ENCODE results near the gene LCE1A.

The LCE1A gene

GRCh38 chr1:152855661-152856060 lies 28.4 kb downstream of the LCE1A start:
- TF ChIP-seq SCRT1 (tag by site-specific recombination; IDR thresholded peaks at IDR 0.05; ENCODE audit: borderline replicate concordance) = no peak
- TF ChIP-seq SALL2 (tag by site-specific recombination; IDR thresholded peaks at IDR 0.05; ENCODE audit: borderline replicate concordance) = no peak
- TF ChIP-seq RBAK (tag by site-specific recombination; IDR thresholded peaks at IDR 0.05) = no peak
- no peak for TF ChIP-seq TRIM28 (IDR thresholded peaks at IDR 0.05; ENCODE audit: borderline replicate concordance, low read length)
- no peak for TF ChIP-seq ZNF324 (tag by site-specific recombination; IDR thresholded peaks at IDR 0.05)
- TF ChIP-seq, protein P1, sequence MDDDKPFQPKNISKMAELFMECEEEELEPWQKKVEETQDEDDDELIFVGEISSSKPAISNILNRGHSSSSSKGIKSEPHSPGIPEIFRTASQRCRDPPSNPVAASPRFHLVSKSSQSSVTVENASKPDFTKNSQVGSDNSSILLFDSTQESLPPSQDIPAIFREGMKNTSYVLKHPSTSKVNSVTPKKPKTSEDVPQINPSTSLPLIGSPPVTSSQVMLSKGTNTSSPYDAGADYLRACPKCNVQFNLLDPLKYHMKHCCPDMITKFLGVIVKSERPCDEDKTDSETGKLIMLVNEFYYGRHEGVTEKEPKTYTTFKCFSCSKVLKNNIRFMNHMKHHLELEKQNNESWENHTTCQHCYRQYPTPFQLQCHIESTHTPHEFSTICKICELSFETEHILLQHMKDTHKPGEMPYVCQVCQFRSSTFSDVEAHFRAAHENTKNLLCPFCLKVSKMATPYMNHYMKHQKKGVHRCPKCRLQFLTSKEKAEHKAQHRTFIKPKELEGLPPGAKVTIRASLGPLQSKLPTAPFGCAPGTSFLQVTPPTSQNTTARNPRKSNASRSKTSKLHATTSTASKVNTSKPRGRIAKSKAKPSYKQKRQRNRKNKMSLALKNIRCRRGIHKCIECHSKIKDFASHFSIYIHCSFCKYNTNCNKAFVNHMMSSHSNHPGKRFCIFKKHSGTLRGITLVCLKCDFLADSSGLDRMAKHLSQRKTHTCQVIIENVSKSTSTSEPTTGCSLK (tag by site-specific recombination; IDR thresholded peaks at IDR 0.05) = no peak
- TF ChIP-seq ZNF707 (tag by site-specific recombination; IDR thresholded peaks at IDR 0.05) = no peak
- TF ChIP-seq KLF7 (tag by site-specific recombination; IDR thresholded peaks at IDR 0.05; ENCODE audit: borderline replicate concordance) = no peak
- TF ChIP-seq ZNF510 (tag by site-specific recombination; IDR thresholded peaks at IDR 0.05; ENCODE audit: insufficient replicate concordance) = no peak
- TF ChIP-seq ZNF157 (tag by site-specific recombination; IDR thresholded peaks at IDR 0.05) = no peak
- no peak for TF ChIP-seq ZNF292 (tag by site-specific recombination; IDR thresholded peaks at IDR 0.05; ENCODE audit: borderline replicate concordance, low read depth)
- no peak for TF ChIP-seq TCF7L2 (IDR thresholded peaks at IDR 0.05; ENCODE audit: borderline replicate concordance, low read depth, low read length)
- no peak for TF ChIP-seq ZNF548 (tag by site-specific recombination; IDR thresholded peaks at IDR 0.05)
- CTCF ChIA-PET = interaction anchor here (3.2 kb wide), 1 partner anchor 14 kb away, joined by 17 read pairs; no protein-coding TSS in a partner anchor
- POLR2A ChIA-PET = no interaction called here
- no peaks in the 10 kb centered on the region for H3K4me1 ChIP-seq (ENCODE audit: control insufficient read depth, insufficient read depth, low read length)
- H3K36me3 ChIP-seq (ENCODE audit: control insufficient read depth in 2 of 2, insufficient read depth in 1 of 2, low read length in 2 of 2) = no peaks in the 10 kb centered on the region
- no peak overlapping the region for H3K4me3 ChIP-seq (ENCODE audit: low read depth, low read length)
- no peaks in the 10 kb centered on the region for H3K9me3 ChIP-seq (ENCODE audit: control insufficient read depth, insufficient read depth, low read depth, low read length)
- H3K27ac ChIP-seq (ENCODE audit: extremely low read depth, low read depth, low read length) = no peak overlapping the region

- no peaks in the 10 kb centered on the region for H3K9me3 ChIP-seq (ENCODE audit: control insufficient read depth, insufficient read depth, low read depth, low read length)
- CTCF ChIA-PET = interaction anchor here (3.2 kb wide), 1 partner anchor 12 kb away, joined by 17 read pairs; no protein-coding TSS in a partner anchor
- no peak for TF ChIP-seq ZNF2 (tag by site-specific recombination; IDR thresholded peaks at IDR 0.05)
- no peak for TF ChIP-seq ZNF426 (tag by site-specific recombination; IDR thresholded peaks at IDR 0.05)
- TF ChIP-seq ZSCAN4 (tag by site-specific recombination; IDR thresholded peaks at IDR 0.05) = no peak
- no peak for TF ChIP-seq ZNF548 (tag by site-specific recombination; IDR thresholded peaks at IDR 0.05)
- TF ChIP-seq SETDB1 (IDR thresholded peaks at IDR 0.05; ENCODE audit: insufficient read length, low read length) = no peak
- no peak for TF ChIP-seq WT1 (tag by site-specific recombination; IDR thresholded peaks at IDR 0.05)
- no peak for TF ChIP-seq FEZF1 (tag by site-specific recombination; IDR thresholded peaks at IDR 0.05)
- TF ChIP-seq, protein P2, sequence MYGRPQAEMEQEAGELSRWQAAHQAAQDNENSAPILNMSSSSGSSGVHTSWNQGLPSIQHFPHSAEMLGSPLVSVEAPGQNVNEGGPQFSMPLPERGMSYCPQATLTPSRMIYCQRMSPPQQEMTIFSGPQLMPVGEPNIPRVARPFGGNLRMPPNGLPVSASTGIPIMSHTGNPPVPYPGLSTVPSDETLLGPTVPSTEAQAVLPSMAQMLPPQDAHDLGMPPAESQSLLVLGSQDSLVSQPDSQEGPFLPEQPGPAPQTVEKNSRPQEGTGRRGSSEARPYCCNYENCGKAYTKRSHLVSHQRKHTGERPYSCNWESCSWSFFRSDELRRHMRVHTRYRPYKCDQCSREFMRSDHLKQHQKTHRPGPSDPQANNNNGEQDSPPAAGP (tag by site-specific recombination; IDR thresholded peaks at IDR 0.05) = no peak
- TF ChIP-seq ZNF302 (tag by site-specific recombination; IDR thresholded peaks at IDR 0.05; ENCODE audit: low read depth) = no peak
- no peak for TF ChIP-seq KLF16 (tag by site-specific recombination; IDR thresholded peaks at IDR 0.05)
Measured at GRCh38 chr1:152858062-152858461, 30.8 kb downstream of the LCE1A start.

More at GRCh38 chr1:152858062-152858461, 30.8 kb downstream of the LCE1A start:
- Histone ChIP-seq H3K4me1 (ENCODE audit: control insufficient read depth, insufficient read depth, low read length) (no peaks in the 10 kb centered on the region), H3K36me3 (ENCODE audit: control insufficient read depth in 2 of 2, insufficient read depth in 1 of 2, low read length in 2 of 2) (no peaks in the 10 kb centered on the region), H3K4me3 (ENCODE audit: low read depth, low read length) (no peak overlapping the region), H3K27ac (ENCODE audit: extremely low read depth, low read depth, low read length) (no peak overlapping the region)
- POLR2A ChIA-PET = no interaction called here
